HEK293 (cell line): ENCODE results near the gene WRAP73.

Experiments
- CTCF ChIP-seq: fragments of 450-650 bp; formaldehyde crosslinking; IDR thresholded peaks from 2 replicates; pipeline ENCODE4 v1.5.1; 2016; ENCODE audit warnings: missing biosample characterization, missing genetic modification characterization
- KLF9 ChIP-seq: fragments of 450-650 bp; formaldehyde crosslinking; IDR thresholded peaks from 2 replicates; pipeline ENCODE4 v1.5.1; 2016; ENCODE audit warnings: missing biosample characterization, missing genetic modification characterization, low read depth
- ZNF324 ChIP-seq: fragments of 450-650 bp; formaldehyde crosslinking; IDR thresholded peaks from 2 replicates; pipeline ENCODE4 v1.5.1; 2016; ENCODE audit warnings: missing biosample characterization, missing genetic modification characterization
- ZNF658 ChIP-seq: fragments of 450-650 bp; formaldehyde crosslinking; IDR thresholded peaks from 2 replicates; pipeline ENCODE4; 2016; ENCODE audit warnings: missing biosample characterization, missing genetic modification characterization

- TF ChIP-seq ZNF658 (tag by site-specific recombination) = no peak
- no peak for TF ChIP-seq ZNF324
- TF ChIP-seq CTCF = no peak
- TF ChIP-seq KLF9 (tag by site-specific recombination) = no peak
Observed at GRCh38 chr1:3631320-3632260, 18.3 kb downstream of the WRAP73 start.
